ENCODE data around the gene BCOR. TPM values are rescaled to one million over a fixed set of nuclear protein-coding genes. Genes with fewer than 3 reads are reported as not detected.

The BCOR gene
- total and polyA plus RNA-seq, 2 of the 4 experiments (the other 2 are of a cell fraction): 7.5 to 9.0 TPM

- intact Hi-C loops (cut with micrococcal nuclease): loop anchor here (5.0 kb wide), 1 partner anchor 37 kb away; no protein-coding TSS in a partner anchor
- Histone ChIP-seq H3K27ac (ENCODE audit: insufficient read depth, low read length) (no peak overlapping the region), H3K9ac (ENCODE audit: low read depth, low read length) (no peak overlapping the region)
Observed at GRCh38 chrX:40144576-40144975, 46.8 kb upstream of the BCOR start.

More at GRCh38 chrX:40144576-40144975, 46.8 kb upstream of the BCOR start:
- no TSS peak for BruUV-seq (replicated peaks)
- Histone ChIP-seq H3K23ac (ENCODE audit: low read depth, low read length) (no peak overlapping the region), H2BK15ac (ENCODE audit: low read depth, low read length) (no peak overlapping the region), H3K18ac (ENCODE audit: low read depth, low read length) (no peak overlapping the region), H3K79me1 (ENCODE audit: low read depth in 1 of 2, low read length in 2 of 2) (no peaks in the 10 kb centered on the region), H3K4me3 (ENCODE audit: insufficient read depth, low read depth, low read length) (no peak overlapping the region), H2AK5ac (ENCODE audit: low read depth, low read length) (no peak overlapping the region), H3K56ac (ENCODE audit: extremely low read depth, insufficient read depth, low read length) (no peak overlapping the region), H3K14ac (replicated peaks; ENCODE audit: low read depth, low read length) (no peak overlapping the region), H2BK20ac (ENCODE audit: low read depth, low read length) (no peak overlapping the region), H4K20me1 (ENCODE audit: insufficient read depth, low read length) (no peaks in the 10 kb centered on the region), H2BK5ac (ENCODE audit: low read depth, low read length, poor library complexity, severe bottlenecking) (no peak overlapping the region), H3K4me1 (ENCODE audit: control insufficient read depth, insufficient read depth, low read length) (peaks cover 3% of the 10 kb centered on the region; the same call in 1 of the 2 replicates), H4K5ac (ENCODE audit: low read depth, low read length) (no peak overlapping the region), H3K9me1 (ENCODE audit: insufficient read depth, low read length) (no peaks in the 10 kb centered on the region), H2BK120ac (ENCODE audit: low read depth, low read length) (no peak overlapping the region), H3K4ac (ENCODE audit: low read depth, low read length) (no peak overlapping the region), H3K27me3 (ENCODE audit: control insufficient read depth, insufficient read depth, low read length) (peaks cover 26% of the 10 kb centered on the region), H2AFZ (replicated peaks; ENCODE audit: low read length, poor library complexity) (no peak overlapping the region), H4K8ac (ENCODE audit: low read depth in 2 of 2, low read length in 2 of 2) (no peak overlapping the region), H4K91ac (ENCODE audit: insufficient read depth, low read depth, low read length) (no peak overlapping the region), H3K9me3 (ENCODE audit: control insufficient read depth, insufficient read depth, low read length) (no peaks in the 10 kb centered on the region; the same call in 1 of the 2 replicates), H2AK9ac (replicated peaks; ENCODE audit: low read depth, low read length, poor library complexity) (no peak overlapping the region), H3K36me3 (ENCODE audit: control insufficient read depth, insufficient read depth, low read length) (no peaks in the 10 kb centered on the region), H3K4me2 (ENCODE audit: low read depth, low read length) (no peak overlapping the region)
- POLR2A ChIA-PET (ENCODE audit: unreplicated experiment): no interaction called here
- no peak for DNase-seq
- ATAC-seq (ENCODE audit: low read depth): no peak
- TF ChIP-seq CHD1 (IDR thresholded peaks at IDR 0.05; ENCODE audit: low read depth, low read length) (no peak), POLR2A (IDR thresholded peaks at IDR 0.05; ENCODE audit: low read depth, low read length) (no peak), ELK1 (IDR thresholded peaks at IDR 0.05; ENCODE audit: borderline replicate concordance, low read depth, low read length) (no peak), BHLHE40 (IDR thresholded peaks at IDR 0.05; ENCODE audit: low read depth, low read length) (no peak), NFE2L2 (IDR thresholded peaks at IDR 0.05; ENCODE audit: low read depth, low read length) (no peak), MAFK (IDR thresholded peaks at IDR 0.05; ENCODE audit: low read depth, low read length) (no peak), USF2 (IDR thresholded peaks at IDR 0.05; ENCODE audit: low read depth, low read length) (no peak), RAD21 (IDR thresholded peaks at IDR 0.05; ENCODE audit: low read length) (no peak), MXI1 (IDR thresholded peaks at IDR 0.05; ENCODE audit: borderline replicate concordance, low read depth, low read length) (no peak), CEBPB (IDR thresholded peaks at IDR 0.05; ENCODE audit: low read depth, low read length) (no peak), MAZ (IDR thresholded peaks at IDR 0.05; ENCODE audit: borderline replicate concordance, low read depth, low read length) (no peak), RCOR1 (IDR thresholded peaks at IDR 0.05; ENCODE audit: insufficient replicate concordance, low read length) (no peak)
- CTCF ChIA-PET: no interaction called here
- no CpG with 5 or more reads among the region's 9 CpGs for WGBS, 2 experiments (ENCODE audit: extremely low coverage in 2 of 2, insufficient read length in 1 of 2)
- dilution Hi-C loops (cut with HindIII; ENCODE audit: low sequenced_read_pairs, unreplicated experiment): no loop called here
- in situ Hi-C loops (cut with MboI; ENCODE audit: low sequenced_read_pairs): no loop called here
